Rectal smooth muscle tissue (tissue), 1 donor: ENCODE measurements around the gene SLC25A42.
"Not testable (repeated sequence)": the region's sequence is repeated elsewhere in the genome, so short reads cannot be mapped to it uniquely, and the experiment has no call there.

Source experiments
- H3K27ac ChIP-seq: one replicate; pipeline ENCODE4 v1.7.0; 2013; ENCODE audit warnings: low read depth, low read length, inconsistent platforms
- H3K27me3 ChIP-seq: one replicate; pipeline ENCODE4 v1.7.0; 2013; ENCODE audit warnings: low read length; ENCODE audit not compliant: control insufficient read depth, insufficient read depth
- H3K36me3 ChIP-seq: one replicate; pipeline ENCODE4 v1.7.0; 2013; ENCODE audit warnings: low read length; ENCODE audit not compliant: control insufficient read depth, insufficient read depth
- H3K4me1 ChIP-seq: one replicate; pipeline ENCODE4 v1.7.0; 2013; ENCODE audit warnings: low read length; ENCODE audit not compliant: control insufficient read depth, insufficient read depth
- H3K4me3 ChIP-seq: one replicate; pipeline ENCODE4 v1.7.0; 2013; ENCODE audit warnings: low read length
- H3K9ac ChIP-seq: one replicate; pipeline ENCODE4 v1.7.0; 2013; ENCODE audit warnings: low read length

The SLC25A42 gene

GRCh38 chr19:19081642-19082151 is 17.9 kb downstream of the SLC25A42 start:
- H3K4me1 ChIP-seq: no peaks in the 10 kb centered on the region
- no peak overlapping the region for H3K9ac ChIP-seq
- H3K27ac ChIP-seq: no peak overlapping the region
- H3K27me3 ChIP-seq: no peaks in the 10 kb centered on the region
- H3K36me3 ChIP-seq: no peaks in the 10 kb centered on the region
- no peak overlapping the region for H3K4me3 ChIP-seq

DNA sequence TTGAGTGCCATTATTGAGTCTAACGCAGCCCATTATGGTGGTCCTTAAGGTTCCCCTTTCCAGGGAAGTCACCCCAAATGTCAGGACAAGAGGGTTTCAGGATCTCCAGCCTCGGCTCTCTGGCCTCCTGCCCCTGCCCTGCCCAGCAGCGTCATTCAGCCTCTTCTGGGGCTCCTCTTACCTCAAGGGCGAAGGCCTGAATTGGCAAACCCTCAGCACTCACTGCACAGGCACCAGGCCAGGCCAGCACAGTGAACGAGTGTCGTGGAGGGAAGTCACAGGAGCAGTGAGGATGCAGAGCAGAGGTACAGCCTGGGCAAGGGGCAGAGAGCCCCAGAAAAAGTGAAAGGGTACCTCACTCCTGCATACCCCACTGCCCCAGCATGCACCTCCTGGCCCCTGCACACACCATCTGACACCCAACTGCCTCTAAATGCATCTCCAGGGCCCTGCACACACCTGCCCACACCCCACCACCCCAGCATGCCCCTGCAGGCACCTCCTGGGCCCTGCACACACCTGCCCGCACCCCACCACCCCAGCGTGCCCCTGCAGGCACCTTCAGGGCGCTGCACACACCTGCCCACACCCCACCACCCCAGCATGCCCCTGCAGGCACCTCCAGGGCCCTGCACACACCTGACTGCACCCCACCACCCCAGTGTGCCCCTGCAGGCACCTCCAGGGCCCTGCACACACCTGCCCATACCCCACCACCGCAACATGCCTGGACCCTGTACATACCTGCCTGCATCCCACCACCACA is 19.8 kb downstream of the SLC25A42 start:
- H3K27me3 ChIP-seq: no peaks in the 10 kb centered on the region
- no peak overlapping the region for H3K9ac ChIP-seq
- H3K36me3 ChIP-seq: no peaks in the 10 kb centered on the region
- H3K27ac ChIP-seq: no peak overlapping the region
- no peak overlapping the region for H3K4me3 ChIP-seq
- H3K4me1 ChIP-seq: no peaks in the 10 kb centered on the region

GRCh38 chr19:19087676-19088075 is 23.9 kb downstream of the SLC25A42 start:
- Histone ChIP-seq H3K9ac (no peak overlapping the region), H3K4me1 (no peaks in the 10 kb centered on the region), H3K27ac (no peak overlapping the region), H3K27me3 (no peaks in the 10 kb centered on the region), H3K36me3 (no peaks in the 10 kb centered on the region), H3K4me3 (no peak overlapping the region)

GRCh38 chr19:19094513-19094912 is 30.7 kb downstream of the SLC25A42 start:
- Histone ChIP-seq H3K4me1 (no peaks in the 10 kb centered on the region), H3K27ac (no peak overlapping the region), H3K36me3 (peaks cover 3% of the 10 kb centered on the region), H3K27me3 (no peaks in the 10 kb centered on the region), H3K9ac (no peak overlapping the region), H3K4me3 (no peak overlapping the region)

DNA sequence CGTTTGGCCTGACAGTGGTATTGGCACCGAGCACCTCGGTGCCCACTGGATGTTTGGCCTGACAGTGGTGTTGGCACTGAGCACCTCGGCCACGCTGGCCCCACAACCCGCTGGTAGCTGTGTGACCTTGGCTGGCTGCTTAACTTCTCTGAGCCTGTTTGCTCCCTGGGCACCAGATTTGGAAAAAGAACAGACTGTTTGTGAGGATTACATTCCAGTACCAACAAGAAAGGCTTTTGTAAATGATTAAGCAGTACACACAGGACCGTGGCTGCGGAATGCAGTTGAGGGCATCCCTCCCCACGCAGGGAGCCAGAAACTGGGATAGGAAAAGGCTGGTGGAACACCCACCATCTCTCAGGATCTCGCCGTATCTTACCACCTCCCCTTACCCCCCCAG is 31.9 kb downstream of the SLC25A42 start:
- Histone ChIP-seq H3K9ac (no peak overlapping the region), H3K27me3 (no peaks in the 10 kb centered on the region), H3K27ac (no peak overlapping the region), H3K4me3 (no peak overlapping the region), H3K4me1 (no peaks in the 10 kb centered on the region), H3K36me3 (peaks cover 3% of the 10 kb centered on the region)

GRCh38 chr19:19096641-19097627 is 33.1 kb downstream of the SLC25A42 start:
- no peak overlapping the region for H3K9ac ChIP-seq
- peaks cover 6% of the 10 kb centered on the region for H3K36me3 ChIP-seq
- H3K27ac ChIP-seq: no peak overlapping the region
- H3K4me3 ChIP-seq: no peak overlapping the region
- no peaks in the 10 kb centered on the region for H3K4me1 ChIP-seq
- H3K27me3 ChIP-seq: no peaks in the 10 kb centered on the region

DNA sequence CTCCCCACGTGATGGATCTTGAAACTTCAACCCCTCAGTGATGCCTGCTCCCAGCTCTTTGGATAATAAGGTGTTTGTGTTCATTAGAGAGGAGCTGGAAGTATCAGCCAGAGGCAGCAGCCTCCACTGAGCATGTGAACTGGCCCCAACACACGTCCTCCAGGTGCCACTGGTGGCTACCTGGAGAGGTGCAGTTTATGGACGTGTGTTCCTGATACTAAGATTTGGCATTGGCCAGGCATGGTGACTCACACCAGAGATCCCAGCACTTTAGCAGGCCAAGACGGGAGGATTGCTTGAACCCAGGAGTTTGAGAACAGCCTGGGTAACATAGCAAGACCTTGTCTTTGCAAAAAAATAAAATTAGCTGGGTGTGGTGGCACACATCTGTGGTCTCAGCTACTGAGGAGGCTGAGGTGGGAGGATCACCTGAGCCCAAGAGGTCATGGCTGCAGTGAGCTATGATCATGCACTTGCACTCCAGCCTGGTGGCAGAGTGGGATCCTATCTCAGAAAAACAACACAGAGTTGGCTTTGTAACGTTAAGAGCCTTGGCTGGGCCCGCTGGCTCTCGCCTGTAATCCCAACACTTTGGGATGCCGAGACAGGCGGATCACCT is 34.4 kb downstream of the SLC25A42 start:
- H3K27ac ChIP-seq: no peak overlapping the region
- H3K4me3 ChIP-seq: no peak overlapping the region
- H3K4me1 ChIP-seq: no peaks in the 10 kb centered on the region
- H3K27me3 ChIP-seq: no peaks in the 10 kb centered on the region
- H3K9ac ChIP-seq: no peak overlapping the region
- H3K36me3 ChIP-seq: peaks cover 6% of the 10 kb centered on the region

GRCh38 chr19:19098703-19099632 is 35.2 kb downstream of the SLC25A42 start:
- Histone ChIP-seq H3K27ac (no peak overlapping the region), H3K4me3 (no peak overlapping the region), H3K9ac (no peak overlapping the region), H3K4me1 (no peaks in the 10 kb centered on the region), H3K27me3 (no peaks in the 10 kb centered on the region), H3K36me3 (peaks cover 6% of the 10 kb centered on the region)

GRCh38 chr19:19101540-19101939 is 37.7 kb downstream of the SLC25A42 start:
- Histone ChIP-seq H3K27ac (no peak overlapping the region), H3K4me1 (no peaks in the 10 kb centered on the region), H3K27me3 (no peaks in the 10 kb centered on the region), H3K36me3 (peaks cover 6% of the 10 kb centered on the region), H3K9ac (no peak overlapping the region), H3K4me3 (no peak overlapping the region)

GRCh38 chr19:19102566-19102965 is 38.8 kb downstream of the SLC25A42 start:
- H3K27ac ChIP-seq, H3K9ac ChIP-seq, H3K4me3 ChIP-seq, H3K27me3 ChIP-seq, H3K36me3 ChIP-seq, H3K4me1 ChIP-seq: not testable (repeated sequence)

GRCh38 chr19:19103167-19103566 is 39.4 kb downstream of the SLC25A42 start:
- H3K4me3 ChIP-seq: no peak overlapping the region
- no peak overlapping the region for H3K27ac ChIP-seq
- H3K9ac ChIP-seq: no peak overlapping the region
- H3K4me1 ChIP-seq: no peaks in the 10 kb centered on the region
- H3K27me3 ChIP-seq: no peaks in the 10 kb centered on the region
- H3K36me3 ChIP-seq: peaks cover 10% of the 10 kb centered on the region
